HG02571 (cell line): Measurements from ENCODE around the gene CDK5R1.
A peak's percentile ranks its signal among the peaks of the same experiment; 100 is the strongest.

Experiments used
- ATAC-seq: cut with Tn5 transposase; IDR thresholded peaks from one replicate; pipeline ENCODE4 v1.9.1; 2021; ENCODE audit warnings: mild to moderate bottlenecking, moderate library complexity; ENCODE audit not compliant: unreplicated experiment

CDK5R1 gene

GRCh38 chr17:32492264-32492589, 5.4 kb downstream of the CDK5R1 start:
- ATAC-seq: no peak

- no peak for ATAC-seq
Measured at GRCh38 chr17:32492648-32493289, 6.0 kb downstream of the CDK5R1 start.

GRCh38 chr17:32493571-32493970, 6.8 kb downstream of the CDK5R1 start:
- no peak for ATAC-seq

GRCh38 chr17:32493976-32494513, 7.3 kb downstream of the CDK5R1 start:
- ATAC-seq: no peak

- ATAC-seq: no peak
Measured at GRCh38 chr17:32494621-32495358, 8.0 kb downstream of the CDK5R1 start.

- no peak for ATAC-seq
Measured at GRCh38 chr17:32495359-32496231, 8.8 kb downstream of the CDK5R1 start.

GRCh38 chr17:32496395-32497073, 9.7 kb downstream of the CDK5R1 start:
- ATAC-seq: no peak

- ATAC-seq: no peak
Measured at GRCh38 chr17:32497431-32498205, 10.8 kb downstream of the CDK5R1 start.

- ATAC-seq: no peak
Measured at GRCh38 chr17:32498391-32498790, 11.6 kb downstream of the CDK5R1 start.

GRCh38 chr17:32502013-32502412, 15.2 kb downstream of the CDK5R1 start:
- no peak for ATAC-seq

- ATAC-seq: no peak
Measured at GRCh38 chr17:32502710-32503109, 15.9 kb downstream of the CDK5R1 start.

- ATAC-seq: peak; percentile 83
Measured at GRCh38 chr17:32503251-32504165, 16.7 kb downstream of the CDK5R1 start.

- ATAC-seq: no peak
Measured at GRCh38 chr17:32504166-32504990, 17.6 kb downstream of the CDK5R1 start.

- no peak for ATAC-seq
Measured at GRCh38 chr17:32508926-32509325, 22.1 kb downstream of the CDK5R1 start.

GRCh38 chr17:32510466-32510865, 23.7 kb downstream of the CDK5R1 start:
- ATAC-seq: no peak

- no peak for ATAC-seq
Measured at GRCh38 chr17:32512328-32512727, 25.5 kb downstream of the CDK5R1 start.

GRCh38 chr17:32513579-32513978, 26.8 kb downstream of the CDK5R1 start:
- ATAC-seq: no peak

- ATAC-seq: no peak
Measured at GRCh38 chr17:32514606-32515005, 27.8 kb downstream of the CDK5R1 start.
